Measurements from ENCODE around the gene KIAA1328.

The KIAA1328 gene

GRCh38 chr18:36947820-36948348, 119.0 kb downstream of the KIAA1328 start:
- no peak for DNase-seq (ENCODE audit: low read depth in 2 of 3, low spot score in 2 of 3)

GRCh38 chr18:36950282-36950681, 121.4 kb downstream of the KIAA1328 start:
- DNase-seq (ENCODE audit: low read depth in 2 of 3, low spot score in 2 of 3): no peak

GRCh38 chr18:36950960-36951359, 122.0 kb downstream of the KIAA1328 start:
- DNase-seq (ENCODE audit: low read depth in 2 of 3, low spot score in 2 of 3): no peak

- no peak for DNase-seq (ENCODE audit: low read depth in 2 of 3, low spot score in 2 of 3)
Measured at GRCh38 chr18:36953047-36953446, 124.1 kb downstream of the KIAA1328 start.

GRCh38 chr18:36960038-36960437, 131.1 kb downstream of the KIAA1328 start:
- DNase-seq (ENCODE audit: low read depth in 2 of 3, low spot score in 2 of 3): no peak

- DNase-seq (ENCODE audit: low read depth in 2 of 3, low spot score in 2 of 3): no peak
Measured at GRCh38 chr18:36963464-36963863, 134.5 kb downstream of the KIAA1328 start.

- DNase-seq (ENCODE audit: low read depth in 2 of 3, low spot score in 2 of 3): no peak
Measured at GRCh38 chr18:36974686-36975085, 145.8 kb downstream of the KIAA1328 start.

- no peak for DNase-seq (ENCODE audit: low read depth in 2 of 3, low spot score in 2 of 3)
Measured at GRCh38 chr18:36977121-36977520, 148.2 kb downstream of the KIAA1328 start.

- DNase-seq (ENCODE audit: low read depth in 2 of 3, low spot score in 2 of 3): no peak
Measured at GRCh38 chr18:36993068-36993467, 164.1 kb downstream of the KIAA1328 start.

- no peak for DNase-seq (ENCODE audit: low read depth in 2 of 3, low spot score in 2 of 3)
Measured at GRCh38 chr18:37006742-37007141, 177.8 kb downstream of the KIAA1328 start.

GRCh38 chr18:37012452-37012851, 183.5 kb downstream of the KIAA1328 start:
- DNase-seq (ENCODE audit: low read depth in 2 of 3, low spot score in 2 of 3): no peak

- DNase-seq (ENCODE audit: low read depth in 2 of 3, low spot score in 2 of 3): no peak
Measured at GRCh38 chr18:37019157-37019827, 190.4 kb downstream of the KIAA1328 start.

- no peak for DNase-seq (ENCODE audit: low read depth in 2 of 3, low spot score in 2 of 3)
Measured at GRCh38 chr18:37033419-37033818, 204.5 kb downstream of the KIAA1328 start.

- no peak for DNase-seq (ENCODE audit: low read depth in 2 of 3, low spot score in 2 of 3)
Measured at GRCh38 chr18:37042381-37042780, 213.5 kb downstream of the KIAA1328 start.

- no peak for DNase-seq (ENCODE audit: low read depth in 2 of 3, low spot score in 2 of 3)
Measured at GRCh38 chr18:37055137-37055802, 226.3 kb downstream of the KIAA1328 start.

- no peak for DNase-seq (ENCODE audit: low read depth in 2 of 3, low spot score in 2 of 3)
Measured at GRCh38 chr18:37064187-37064586, 235.3 kb downstream of the KIAA1328 start.

GRCh38 chr18:37065254-37065653, 236.3 kb downstream of the KIAA1328 start:
- no peak for DNase-seq (ENCODE audit: low read depth in 2 of 3, low spot score in 2 of 3)

GRCh38 chr18:37084912-37085311, 256.0 kb downstream of the KIAA1328 start:
- no peak for DNase-seq (ENCODE audit: low read depth in 2 of 3, low spot score in 2 of 3)

- DNase-seq (ENCODE audit: low read depth in 2 of 3, low spot score in 2 of 3): no peak
Measured at GRCh38 chr18:37085362-37085761, 256.4 kb downstream of the KIAA1328 start.

GRCh38 chr18:37107748-37108522, 279.0 kb downstream of the KIAA1328 start:
- no peak for DNase-seq (ENCODE audit: low read depth in 2 of 3, low spot score in 2 of 3)

GRCh38 chr18:37122877-37123276, 293.9 kb downstream of the KIAA1328 start:
- no peak for DNase-seq (ENCODE audit: low read depth in 2 of 3, low spot score in 2 of 3)

- no peak for DNase-seq (ENCODE audit: low read depth in 2 of 3, low spot score in 2 of 3)
Measured at GRCh38 chr18:37124516-37124915, 295.6 kb downstream of the KIAA1328 start.
